Keratinocyte (primary cell): ENCODE results near the gene LRP1B. TPM values are rescaled to one million over a fixed set of nuclear protein-coding genes. Genes with fewer than 3 reads are reported as not detected.

Experiments used
- DNase-seq: peaks from one replicate; pipeline ENCODE4 v3.0.0-alpha.2; 2011; ENCODE audit warnings: low read depth, missing footprints, low spot score
- FAIRE-seq: peaks from 2 replicates; lab custom pipeline; 2011; peaks lifted over from hg19 to GRCh38; lab: Jason Lieb, UNC
- H2AFZ ChIP-seq: 2 replicates; pipeline ENCODE4 v1.6.0; 2012; ENCODE audit warnings: low read length, control low read depth, inconsistent platforms; ENCODE audit not compliant: control insufficient read depth
- H3K27ac ChIP-seq: 2 replicates; pipeline ENCODE4 v1.5.1; 2011; ENCODE audit warnings: low read length; ENCODE audit not compliant: control insufficient read depth, insufficient read depth
- H3K27me3 ChIP-seq: 3 replicates; pipeline ENCODE4 v1.6.0; 2011; ENCODE audit warnings: low read length; ENCODE audit not compliant: control insufficient read depth, insufficient read depth; ENCODE audit errors: extremely low read depth
- H3K36me3 ChIP-seq, 2 experiments: 2 replicates in 1 of 2; 3 replicates in 1 of 2; pipeline ENCODE4 v1.5.1; 2011; ENCODE audit warnings: low read length in 2 of 2, mild to moderate bottlenecking in 1 of 2; ENCODE audit not compliant: control insufficient read depth in 2 of 2, insufficient read depth in 2 of 2; ENCODE audit errors: extremely low read depth in 1 of 2
- H3K4me1 ChIP-seq: 3 replicates; pipeline ENCODE4 v1.5.1; 2011; ENCODE audit warnings: low read length; ENCODE audit not compliant: control insufficient read depth, insufficient read depth; ENCODE audit errors: extremely low read depth
- H3K4me2 ChIP-seq: 3 replicates; pipeline ENCODE4 v1.6.0; 2011; ENCODE audit warnings: low read depth, low read length; ENCODE audit not compliant: control insufficient read depth, insufficient read depth; ENCODE audit errors: extremely low read depth
- H3K4me3 ChIP-seq, 3 experiments: fragments of 200-600 bp in 1 of 3; sonication (generic) in 1 of 3; 2 replicates in 2 of 3; 3 replicates in 1 of 3; pipeline ENCODE4 v1.5.1; 2011 to 2016; ENCODE audit warnings: low read length in 3 of 3, mild to moderate bottlenecking in 3 of 3, control low read depth in 2 of 3, inconsistent platforms in 1 of 3, low read depth in 1 of 3, mixed read lengths in 1 of 3, mixed run types in 1 of 3, moderate library complexity in 1 of 3; ENCODE audit not compliant: control insufficient read depth in 2 of 3, insufficient read depth in 2 of 3; ENCODE audit errors: extremely low read depth in 1 of 3
- H3K79me2 ChIP-seq: 2 replicates; pipeline ENCODE4 v1.6.0; 2012; ENCODE audit warnings: low read length; ENCODE audit not compliant: control insufficient read depth, insufficient read depth
- H3K9ac ChIP-seq: 3 replicates; pipeline ENCODE4 v1.6.0; 2011; ENCODE audit warnings: low read length; ENCODE audit not compliant: control insufficient read depth, insufficient read depth; ENCODE audit errors: extremely low read depth
- H3K9me1 ChIP-seq: 3 replicates; pipeline ENCODE4 v1.6.0; 2011; ENCODE audit warnings: low read length; ENCODE audit not compliant: control insufficient read depth, insufficient read depth; ENCODE audit errors: extremely low read depth
- H3K9me3 ChIP-seq: 2 replicates; pipeline ENCODE4 v1.5.1; 2012; ENCODE audit warnings: low read depth, low read length; ENCODE audit not compliant: control insufficient read depth
- H4K20me1 ChIP-seq: 3 replicates; pipeline ENCODE4 v1.6.0; 2011; ENCODE audit warnings: low read length; ENCODE audit not compliant: control insufficient read depth, insufficient read depth; ENCODE audit errors: extremely low read depth
- EZH2 ChIP-seq: IDR thresholded peaks from one replicate; pipeline ENCODE4 v1.6.1; 2012; ENCODE audit warnings: inconsistent platforms, mild to moderate bottlenecking, low read length, moderate library complexity
- dilution Hi-C: fragments of 300-500 bp; cut with MboI; formaldehyde crosslinking; loops from one replicate; pipeline ENCODE4 v1.7.0; 2020; ENCODE audit warnings: low sequenced_read_pairs; ENCODE audit not compliant: extremely low pct_ligation_motif_present
- polyA plus RNA-seq, 5 experiments: library from polyadenylated mRNA; depleted of rRNA in 3 of 5; stranded (reverse) in 3 of 5; stranded (forward) in 1 of 5; unstranded in 1 of 5; fragments of >200 nt; gene quantifications; 1 replicate in 1 of 5; 2 replicates in 3 of 5; 3 replicates in 1 of 5; pipeline versions ENCODE4 v1.2.1 to v1.2.3, GENCODE V29; 2011 to 2012; ENCODE audit warnings: missing spikeins in 2 of 5, low read depth in 1 of 5, low replicate concordance in 1 of 5
- TF ChIP-seq, protein P1 (sequence below), 3 experiments: IDR thresholded peaks in 1 of 3; conservative IDR thresholded peaks in 1 of 3; optimal IDR thresholded peaks in 1 of 3; 2 replicates in 2 of 3; 3 replicates in 1 of 3; pipeline versions ENCODE3 to v1.5.1; 2011; ENCODE audit warnings: low read length in 3 of 3, mild to moderate bottlenecking in 3 of 3, moderate library complexity in 2 of 3, control low read depth in 1 of 3, inconsistent platforms in 1 of 3; ENCODE audit not compliant: insufficient read depth in 2 of 3; ENCODE audit errors: extremely low read depth in 1 of 3

Gene LRP1B
- polyA plus RNA-seq, 1 donor (not counting 4 experiments of a cell fraction or from before 2014, with no cell fraction given), result not detected

- Histone ChIP-seq H3K9me1 (no peaks in the 10 kb centered on the region), H3K9ac (no peak overlapping the region), H3K4me2 (no peak overlapping the region), H3K27me3 (no peaks in the 10 kb centered on the region), H3K79me2 (no peaks in the 10 kb centered on the region), H2AFZ (no peak overlapping the region), H3K4me1 (no peaks in the 10 kb centered on the region), H3K9me3 (no peaks in the 10 kb centered on the region), H3K4me3 (no peak overlapping the region), H3K36me3 (no peaks in the 10 kb centered on the region), H4K20me1 (no peaks in the 10 kb centered on the region), H3K27ac (no peak overlapping the region)
- DNase-seq (no peak), FAIRE-seq (no peak)
- TF ChIP-seq EZH2, result no peak
- TF ChIP-seq, protein P1, sequence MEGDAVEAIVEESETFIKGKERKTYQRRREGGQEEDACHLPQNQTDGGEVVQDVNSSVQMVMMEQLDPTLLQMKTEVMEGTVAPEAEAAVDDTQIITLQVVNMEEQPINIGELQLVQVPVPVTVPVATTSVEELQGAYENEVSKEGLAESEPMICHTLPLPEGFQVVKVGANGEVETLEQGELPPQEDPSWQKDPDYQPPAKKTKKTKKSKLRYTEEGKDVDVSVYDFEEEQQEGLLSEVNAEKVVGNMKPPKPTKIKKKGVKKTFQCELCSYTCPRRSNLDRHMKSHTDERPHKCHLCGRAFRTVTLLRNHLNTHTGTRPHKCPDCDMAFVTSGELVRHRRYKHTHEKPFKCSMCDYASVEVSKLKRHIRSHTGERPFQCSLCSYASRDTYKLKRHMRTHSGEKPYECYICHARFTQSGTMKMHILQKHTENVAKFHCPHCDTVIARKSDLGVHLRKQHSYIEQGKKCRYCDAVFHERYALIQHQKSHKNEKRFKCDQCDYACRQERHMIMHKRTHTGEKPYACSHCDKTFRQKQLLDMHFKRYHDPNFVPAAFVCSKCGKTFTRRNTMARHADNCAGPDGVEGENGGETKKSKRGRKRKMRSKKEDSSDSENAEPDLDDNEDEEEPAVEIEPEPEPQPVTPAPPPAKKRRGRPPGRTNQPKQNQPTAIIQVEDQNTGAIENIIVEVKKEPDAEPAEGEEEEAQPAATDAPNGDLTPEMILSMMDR (optimal IDR thresholded peaks at IDR 0.05 in 1 of 3, IDR thresholded peaks at IDR 0.05 in 1 of 3, conservative IDR thresholded peaks at IDR 0.05 in 1 of 3; ENCODE audit: extremely low read depth in 1 of 3, insufficient read depth in 2 of 3, low read length in 3 of 3), result no peak
- dilution Hi-C loops, result no loop called here
Observed at GRCh38 chr2:141931797-141932196, 199.0 kb downstream of the LRP1B start.

- FAIRE-seq, result no peak
- no peaks in the 10 kb centered on the region for H3K79me2 ChIP-seq
- H3K27ac ChIP-seq, result no peak overlapping the region
- no peak overlapping the region for H3K4me2 ChIP-seq
- no peak overlapping the region for H3K9ac ChIP-seq
- no peaks in the 10 kb centered on the region for H3K9me3 ChIP-seq
- H3K27me3 ChIP-seq, result no peaks in the 10 kb centered on the region
- TF ChIP-seq, protein P1 (optimal IDR thresholded peaks at IDR 0.05 in 1 of 3, IDR thresholded peaks at IDR 0.05 in 1 of 3, conservative IDR thresholded peaks at IDR 0.05 in 1 of 3; ENCODE audit: extremely low read depth in 1 of 3, insufficient read depth in 2 of 3, low read length in 3 of 3), result no peak
- no peak for TF ChIP-seq EZH2
- no peaks in the 10 kb centered on the region for H4K20me1 ChIP-seq
- H3K4me3 ChIP-seq, result no peak overlapping the region
- dilution Hi-C loops, result no loop called here
- no peaks in the 10 kb centered on the region for H3K9me1 ChIP-seq
- H2AFZ ChIP-seq, result no peak overlapping the region
- H3K4me1 ChIP-seq, result no peaks in the 10 kb centered on the region
- no peaks in the 10 kb centered on the region for H3K36me3 ChIP-seq
- no peak for DNase-seq
Observed at GRCh38 chr2:141930803-141931202, 200.0 kb downstream of the LRP1B start.
